A673 (cell line): ENCODE measurements around the gene CAPN5.

Experiments used
- EZH2 ChIP-seq: fragments of 200-600 bp; sonication (generic); IDR thresholded peaks from 2 replicates; pipeline ENCODE4 v1.6.1; 2017; ENCODE audit warnings: borderline replicate concordance, low read depth, mild to moderate bottlenecking, mixed read lengths, antibody characterized with exemption, low read length; ENCODE audit not compliant: poor library complexity, severe bottlenecking
- TF ChIP-seq, protein P1 (sequence below): fragments of 300-800, 200-600 bp; sonication (generic); conservative IDR thresholded peaks from 2 replicates; pipeline ENCODE4 v1.5.1; 2017; ENCODE audit warnings: low read depth, mild to moderate bottlenecking, antibody characterized with exemption, low read length, moderate library complexity, mixed read lengths

DNA sequence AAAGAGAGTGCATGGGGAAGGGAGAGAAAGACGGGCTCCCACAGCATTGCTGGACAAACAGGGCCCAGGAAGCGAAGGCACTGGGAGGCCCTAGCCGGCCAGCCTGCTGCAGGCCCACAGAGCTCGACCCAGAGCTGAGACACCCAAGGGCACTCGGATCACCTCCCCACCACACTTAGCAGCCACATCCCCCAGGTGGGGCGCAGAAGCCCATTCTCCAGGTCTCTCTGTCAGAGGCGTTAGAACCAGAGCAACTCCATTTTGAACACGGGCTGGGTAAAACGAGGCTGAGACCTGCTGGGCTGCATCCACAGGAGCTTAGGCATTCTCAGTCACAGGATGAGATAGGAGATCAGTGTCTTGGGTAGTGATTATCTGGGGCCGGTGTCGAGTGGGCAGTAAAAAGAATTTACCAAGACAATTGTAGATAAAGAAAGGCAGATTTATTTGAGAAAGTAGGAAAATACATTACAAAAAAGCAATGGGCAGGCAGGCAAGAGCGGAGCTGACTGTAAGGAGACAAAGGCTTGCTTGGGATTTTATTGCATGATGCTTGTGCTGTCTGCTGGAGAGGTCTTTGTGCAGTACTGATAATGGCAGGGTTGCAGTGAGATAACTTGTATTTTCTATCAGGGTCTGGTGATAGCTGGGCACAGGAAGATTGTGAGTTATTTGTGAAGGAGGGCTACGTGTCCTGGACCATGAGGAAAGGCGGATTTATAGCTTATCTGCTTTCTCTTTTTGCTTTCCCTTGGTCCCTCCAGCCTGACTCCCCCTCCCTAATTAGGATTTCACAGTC lies 13.4 kb upstream of the CAPN5 start:
- TF ChIP-seq, protein P1, sequence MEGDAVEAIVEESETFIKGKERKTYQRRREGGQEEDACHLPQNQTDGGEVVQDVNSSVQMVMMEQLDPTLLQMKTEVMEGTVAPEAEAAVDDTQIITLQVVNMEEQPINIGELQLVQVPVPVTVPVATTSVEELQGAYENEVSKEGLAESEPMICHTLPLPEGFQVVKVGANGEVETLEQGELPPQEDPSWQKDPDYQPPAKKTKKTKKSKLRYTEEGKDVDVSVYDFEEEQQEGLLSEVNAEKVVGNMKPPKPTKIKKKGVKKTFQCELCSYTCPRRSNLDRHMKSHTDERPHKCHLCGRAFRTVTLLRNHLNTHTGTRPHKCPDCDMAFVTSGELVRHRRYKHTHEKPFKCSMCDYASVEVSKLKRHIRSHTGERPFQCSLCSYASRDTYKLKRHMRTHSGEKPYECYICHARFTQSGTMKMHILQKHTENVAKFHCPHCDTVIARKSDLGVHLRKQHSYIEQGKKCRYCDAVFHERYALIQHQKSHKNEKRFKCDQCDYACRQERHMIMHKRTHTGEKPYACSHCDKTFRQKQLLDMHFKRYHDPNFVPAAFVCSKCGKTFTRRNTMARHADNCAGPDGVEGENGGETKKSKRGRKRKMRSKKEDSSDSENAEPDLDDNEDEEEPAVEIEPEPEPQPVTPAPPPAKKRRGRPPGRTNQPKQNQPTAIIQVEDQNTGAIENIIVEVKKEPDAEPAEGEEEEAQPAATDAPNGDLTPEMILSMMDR = no peak
- no peak for TF ChIP-seq EZH2
